Stimulated activated CD8-positive, alpha-beta memory T cell treated with anti-CD3 and anti-CD28 coated beads, Interleukin-7, amount 100 ng/mL, for 48 hours (primary cell): ENCODE results near the gene PAX5.

Experiments
- DNase-seq, 2 donors: peaks; one replicate each; pipeline ENCODE4 v3.0.0-alpha.2; 2020; ENCODE audit warnings: low read depth in 1 of 2; ENCODE audit errors: extremely low read depth in 1 of 2

Gene PAX5

DNA sequence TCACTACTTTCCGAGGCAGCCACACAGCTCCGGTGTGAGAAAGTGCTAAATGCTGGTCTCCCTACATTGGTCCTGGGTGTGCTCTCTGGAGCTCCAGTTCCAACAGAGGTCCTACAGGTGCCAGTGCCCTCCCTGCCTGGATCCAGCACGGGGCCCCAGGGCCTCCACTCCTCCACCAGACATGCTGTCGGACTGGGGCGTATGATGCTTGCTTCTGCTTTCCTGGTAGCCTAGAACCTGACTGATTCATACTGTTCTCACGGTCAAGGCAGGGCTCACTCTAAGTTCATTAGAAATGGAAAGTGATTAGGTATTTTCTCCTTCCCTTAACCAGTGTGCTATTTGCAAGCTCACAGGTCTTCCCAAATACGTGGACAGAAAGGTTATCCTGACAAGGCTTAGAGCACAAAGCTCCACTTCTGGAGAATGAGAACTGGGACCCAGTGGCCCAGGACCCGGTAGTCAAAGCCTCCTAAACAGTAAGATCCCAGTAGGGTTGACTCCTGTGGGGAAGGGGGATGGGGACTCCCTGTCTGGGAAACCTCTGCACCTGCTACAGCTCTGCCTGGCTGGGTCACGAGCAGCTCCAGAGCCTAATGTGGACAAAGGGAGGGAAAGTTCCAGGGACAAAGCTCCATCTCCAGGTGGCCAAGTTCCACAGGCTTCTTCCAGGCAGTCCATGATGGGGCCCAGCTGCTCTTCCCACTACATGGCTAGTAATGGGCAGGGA, 98.1 kb downstream of the PAX5 start:
- no peak for DNase-seq

- DNase-seq, result no peak
These were observed 98.7 kb downstream of the PAX5 start for GRCh38 chr9:36935332-36935731.

GRCh38 chr9:36934478-36935065, 99.5 kb downstream of the PAX5 start:
- DNase-seq, result no peak

- DNase-seq, result no peak
These were observed 100.3 kb downstream of the PAX5 start for GRCh38 chr9:36933676-36934215.

- no peak for DNase-seq
These were observed 101.9 kb downstream of the PAX5 start for GRCh38 chr9:36932198-36932597.

GRCh38 chr9:36930941-36931340, 103.1 kb downstream of the PAX5 start:
- no peak for DNase-seq

GRCh38 chr9:36929350-36929675, 104.8 kb downstream of the PAX5 start:
- no peak for DNase-seq

- DNase-seq, result peak in 1 of 2 donors; percentile 34
These were observed 105.3 kb downstream of the PAX5 start for GRCh38 chr9:36928670-36929349.

DNA sequence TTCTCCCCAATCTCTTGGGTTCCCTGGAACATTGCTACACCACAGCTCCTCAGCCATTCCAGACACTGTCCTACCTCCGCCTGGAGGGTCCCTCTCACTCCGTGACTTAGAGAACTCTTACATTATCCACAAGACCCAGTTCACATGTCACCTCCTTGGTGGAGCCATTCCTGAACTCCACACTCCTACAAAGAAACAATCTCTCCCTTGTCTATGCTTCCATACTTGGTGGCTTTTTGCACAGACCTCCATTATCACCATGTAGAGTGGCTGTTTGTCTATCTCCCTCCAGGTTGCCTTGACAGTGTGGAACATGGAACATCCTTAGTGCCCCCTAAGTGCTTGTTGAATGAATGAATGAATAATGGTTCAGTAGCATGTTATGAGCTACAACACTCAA, 105.9 kb downstream of the PAX5 start:
- no peak for DNase-seq

- DNase-seq, result no peak
These were observed 109.2 kb downstream of the PAX5 start for GRCh38 chr9:36924757-36925432.

DNA sequence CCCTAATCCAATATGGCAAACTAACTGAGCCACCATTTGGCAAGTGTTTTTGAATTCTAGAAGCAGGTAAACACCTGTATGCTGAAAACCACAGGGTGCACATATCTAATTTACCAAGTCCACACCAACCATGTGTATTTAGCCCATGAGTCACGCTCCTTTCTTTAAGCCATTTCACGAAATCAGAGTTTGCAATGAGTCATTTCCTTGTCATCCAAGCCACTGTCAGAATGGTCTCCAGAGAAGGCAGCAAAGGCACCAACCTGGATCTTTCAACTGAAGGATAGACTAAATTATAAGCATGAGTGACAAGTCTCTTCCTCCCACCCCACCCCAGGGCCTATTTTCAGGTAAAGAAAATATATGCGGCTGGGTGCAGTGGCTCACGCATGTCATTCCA, 110.0 kb downstream of the PAX5 start:
- DNase-seq, result peak in 1 of 2 donors; percentile 30

GRCh38 chr9:36923025-36923625, 110.9 kb downstream of the PAX5 start:
- DNase-seq, result no peak

DNA sequence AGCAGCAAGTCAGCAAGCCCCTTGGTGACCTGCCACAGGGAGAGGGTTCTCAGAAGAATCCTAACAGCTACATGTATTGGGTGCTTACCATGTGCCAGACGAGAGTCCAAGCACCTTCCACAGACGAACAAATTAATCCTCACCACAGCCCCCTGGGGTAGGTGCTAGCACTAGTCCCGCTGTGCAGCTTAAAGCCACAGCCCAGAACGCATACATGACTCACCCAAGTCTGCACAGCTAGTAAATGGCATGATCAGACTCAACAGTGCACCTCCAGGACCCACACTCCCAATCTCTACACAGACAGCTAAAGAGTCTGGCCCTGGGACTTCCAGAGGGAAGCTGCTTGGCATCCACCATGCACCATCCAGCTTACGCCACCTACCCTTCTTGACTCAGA, 111.5 kb downstream of the PAX5 start:
- no peak for DNase-seq

DNA sequence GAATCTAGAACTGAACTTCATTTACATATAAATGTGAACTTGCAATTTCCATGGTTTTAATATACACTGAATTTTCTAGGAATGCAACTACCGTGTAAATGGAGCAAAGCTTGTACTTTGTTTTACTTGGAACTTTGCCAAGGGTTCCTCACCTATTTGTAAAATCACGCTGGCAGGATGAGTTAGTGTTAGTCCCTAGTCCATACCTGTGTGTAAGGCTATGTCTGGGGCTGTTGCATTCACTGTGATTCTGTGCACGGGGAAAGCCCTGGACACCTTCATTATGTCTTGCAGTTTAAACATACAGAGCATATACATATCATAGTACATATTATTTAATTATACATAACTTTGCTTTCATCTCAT, 119.9 kb downstream of the PAX5 start:
- DNase-seq, result no peak

DNA sequence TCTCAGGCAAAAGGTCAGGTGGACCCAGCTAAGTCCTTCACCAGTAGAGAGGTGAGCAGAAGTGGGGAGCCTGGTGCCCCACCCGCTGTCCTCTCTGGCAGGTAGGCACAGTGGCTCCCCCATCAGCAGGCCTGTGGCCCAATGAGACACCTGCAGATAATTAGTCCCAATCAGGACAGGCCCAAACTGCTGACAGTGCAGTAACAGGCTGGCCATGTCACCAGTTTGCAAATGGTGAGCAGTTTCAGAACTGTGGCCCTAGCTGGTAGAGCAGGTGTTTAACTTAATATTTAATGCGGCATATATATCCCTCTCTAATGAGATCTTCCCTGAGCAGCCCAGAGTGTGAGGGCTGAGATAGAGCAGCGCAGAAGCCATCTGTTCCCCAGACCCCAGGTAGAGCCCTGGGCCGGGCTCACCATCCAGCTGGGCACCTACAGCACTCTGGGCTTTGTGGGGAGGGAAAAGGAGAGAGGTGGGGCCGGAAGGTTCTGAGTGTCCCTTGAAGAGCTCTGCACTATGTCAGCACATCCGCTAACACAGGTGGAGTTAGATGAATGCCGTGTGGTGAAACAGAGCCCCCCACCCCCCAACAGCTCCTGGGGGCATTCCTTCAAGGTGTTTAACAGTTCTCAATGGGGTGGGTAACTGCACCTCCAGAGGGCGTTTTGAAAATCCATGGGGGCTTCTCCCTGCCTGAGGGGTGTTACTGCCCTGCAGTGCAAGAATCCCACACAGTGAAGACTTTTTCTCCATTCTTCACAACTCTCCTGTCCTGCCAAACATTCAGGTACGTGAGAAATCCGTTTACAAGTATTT, 120.5 kb downstream of the PAX5 start:
- no peak for DNase-seq

DNA sequence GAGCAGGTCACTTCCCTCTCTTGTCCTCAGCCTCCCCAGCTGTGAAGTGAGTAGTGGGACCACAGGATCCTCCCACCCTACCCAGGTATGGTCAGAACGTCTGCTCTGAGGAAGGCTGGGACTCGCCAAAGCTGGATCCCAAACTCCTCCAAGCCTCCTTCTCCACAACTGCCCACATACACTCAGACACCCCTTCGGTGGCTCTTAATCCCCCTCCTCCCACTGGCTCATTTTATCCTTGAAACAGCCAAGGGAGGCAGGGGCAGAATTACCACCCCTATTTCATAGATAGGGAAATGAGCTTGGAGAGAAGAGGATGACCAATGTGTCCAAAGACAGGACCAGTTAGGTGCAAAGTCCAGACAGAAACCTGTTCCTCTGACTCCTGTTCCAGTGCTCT, 121.4 kb downstream of the PAX5 start:
- DNase-seq, result no peak

DNA sequence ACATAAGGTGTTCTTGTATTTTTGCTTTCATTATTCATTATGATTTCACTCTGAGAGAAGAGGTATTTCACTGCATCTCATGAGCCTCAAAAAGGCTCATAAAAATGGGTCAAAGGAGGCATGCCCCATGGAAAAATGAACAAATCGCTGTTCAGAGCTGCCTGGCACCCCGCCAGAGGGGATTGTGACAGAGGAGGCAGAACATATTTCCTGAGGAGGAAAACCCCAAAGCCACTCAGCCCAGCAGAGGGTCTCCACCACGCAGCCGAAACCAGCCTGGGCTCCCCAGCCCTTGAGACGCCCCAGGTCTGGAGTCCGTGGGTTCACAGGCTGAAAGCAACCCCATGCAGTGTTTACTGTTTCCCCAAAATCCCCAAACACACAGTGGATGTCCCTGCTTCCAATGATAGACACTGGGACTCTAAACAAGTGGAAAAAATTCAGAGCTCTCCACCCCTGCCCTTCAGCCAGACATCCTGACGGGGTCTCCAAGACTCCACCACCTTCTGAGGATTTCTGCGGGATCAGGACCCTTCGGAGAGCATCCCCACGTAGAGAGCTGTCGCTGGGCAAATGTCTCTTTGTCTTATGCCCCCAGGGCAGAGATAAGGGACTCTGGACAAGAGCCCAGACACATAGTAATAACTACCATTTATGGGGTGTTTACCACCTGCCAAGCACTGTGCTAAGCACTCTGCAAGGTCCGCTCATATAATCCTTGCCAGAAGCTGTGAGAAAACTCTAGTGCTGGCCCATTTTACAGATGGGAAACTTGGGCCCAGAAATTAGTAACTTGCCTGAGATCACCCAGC, 122.3 kb downstream of the PAX5 start:
- DNase-seq, result no peak

DNA sequence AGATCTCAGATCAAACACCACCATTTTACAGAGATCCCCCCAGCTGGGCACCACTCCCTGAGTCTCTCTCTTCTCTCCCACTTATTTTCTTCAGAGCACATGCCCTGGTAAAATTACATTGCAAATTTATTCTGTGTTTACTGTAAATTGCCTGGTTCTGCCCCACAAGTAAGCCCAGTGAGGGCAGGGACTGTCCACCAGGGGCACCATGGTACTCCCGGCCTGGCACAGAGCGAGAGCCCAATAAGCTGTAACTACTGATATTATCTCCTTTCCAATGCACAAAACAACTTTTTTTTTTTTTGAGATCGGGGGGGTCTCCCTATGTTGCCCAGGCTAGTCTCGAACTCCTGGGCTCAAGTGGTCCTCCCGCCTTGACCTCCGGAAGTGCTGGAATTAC, 123.0 kb downstream of the PAX5 start:
- no peak for DNase-seq

DNA sequence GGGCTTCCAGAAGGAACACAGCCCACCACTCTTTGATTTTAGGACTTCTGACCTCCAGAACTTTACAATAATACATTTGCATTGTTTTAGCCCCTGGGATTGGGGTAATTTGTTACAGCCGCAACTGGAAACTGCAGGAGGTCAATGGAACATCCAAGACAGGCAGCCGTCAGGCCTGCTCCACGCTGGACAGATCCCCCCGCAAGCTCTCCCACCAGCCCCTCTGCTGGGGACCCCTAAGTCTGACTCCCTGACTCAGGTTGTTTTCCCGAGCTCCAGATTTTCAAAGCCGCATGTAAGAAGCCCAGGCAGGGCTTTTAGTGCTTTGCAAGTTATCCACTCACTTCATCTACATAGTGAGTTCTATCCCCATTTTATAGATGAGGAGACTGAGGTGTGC, 127.6 kb downstream of the PAX5 start:
- DNase-seq, result no peak
